Stomach (tissue), 4 donors: Measurements from ENCODE around the gene SCYGR7.

Source experiments
- EP300 ChIP-seq: sonication (generic); formaldehyde crosslinking; IDR thresholded peaks from one replicate; pipeline ENCODE4 v1.6.1; 2017; ENCODE audit warnings: antibody characterized with exemption
- POLR2A ChIP-seq, 4 donors: fragments of 450-650 bp; IDR thresholded peaks; one replicate each; pipeline ENCODE4 v1.6.1; 2016; ENCODE audit warnings: antibody characterized with exemption in 4 of 4, control low read depth in 2 of 4, mild to moderate bottlenecking in 1 of 4, moderate library complexity in 1 of 4
- POLR2AphosphoS5 ChIP-seq, 3 donors: sonication (generic); formaldehyde crosslinking; IDR thresholded peaks; one replicate each; pipeline ENCODE4 v1.6.1; 2016; ENCODE audit warnings: antibody characterized with exemption in 3 of 3
- TF ChIP-seq, protein P1 (sequence below), 7 experiments: fragments of 450-650 bp in 4 of 7; fragments of 200-600 bp in 3 of 7; sonication (generic) in 3 of 7; IDR thresholded peaks; one replicate each; pipeline ENCODE4 v1.5.1; 2016 to 2019; ENCODE audit warnings: antibody characterized with exemption in 7 of 7, control low read depth in 2 of 7, mild to moderate bottlenecking in 1 of 7

DNA sequence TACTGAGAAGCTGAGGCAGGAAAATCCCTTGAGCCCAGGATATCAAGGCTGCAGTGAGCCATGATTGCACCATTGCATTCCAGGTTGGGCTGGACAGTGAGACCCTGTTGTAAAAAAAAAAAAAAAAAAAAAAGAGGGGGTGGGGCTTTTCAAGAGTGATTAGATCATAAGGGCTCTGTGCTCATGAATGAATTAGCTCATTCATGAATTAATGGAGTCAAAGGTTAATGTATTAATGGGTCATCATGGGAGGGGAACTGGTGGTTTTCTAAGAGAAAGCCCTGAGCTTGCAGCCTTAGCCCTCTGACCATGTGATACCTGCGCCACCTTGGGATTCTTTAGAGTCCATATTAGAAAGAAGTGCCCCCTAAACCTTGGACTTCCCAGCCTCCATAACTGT lies 14.8 kb upstream of the SCYGR7 start:
- TF ChIP-seq, protein P1, sequence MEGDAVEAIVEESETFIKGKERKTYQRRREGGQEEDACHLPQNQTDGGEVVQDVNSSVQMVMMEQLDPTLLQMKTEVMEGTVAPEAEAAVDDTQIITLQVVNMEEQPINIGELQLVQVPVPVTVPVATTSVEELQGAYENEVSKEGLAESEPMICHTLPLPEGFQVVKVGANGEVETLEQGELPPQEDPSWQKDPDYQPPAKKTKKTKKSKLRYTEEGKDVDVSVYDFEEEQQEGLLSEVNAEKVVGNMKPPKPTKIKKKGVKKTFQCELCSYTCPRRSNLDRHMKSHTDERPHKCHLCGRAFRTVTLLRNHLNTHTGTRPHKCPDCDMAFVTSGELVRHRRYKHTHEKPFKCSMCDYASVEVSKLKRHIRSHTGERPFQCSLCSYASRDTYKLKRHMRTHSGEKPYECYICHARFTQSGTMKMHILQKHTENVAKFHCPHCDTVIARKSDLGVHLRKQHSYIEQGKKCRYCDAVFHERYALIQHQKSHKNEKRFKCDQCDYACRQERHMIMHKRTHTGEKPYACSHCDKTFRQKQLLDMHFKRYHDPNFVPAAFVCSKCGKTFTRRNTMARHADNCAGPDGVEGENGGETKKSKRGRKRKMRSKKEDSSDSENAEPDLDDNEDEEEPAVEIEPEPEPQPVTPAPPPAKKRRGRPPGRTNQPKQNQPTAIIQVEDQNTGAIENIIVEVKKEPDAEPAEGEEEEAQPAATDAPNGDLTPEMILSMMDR (IDR thresholded peaks at IDR 0.05), result no peak
- no peak for TF ChIP-seq POLR2A (IDR thresholded peaks at IDR 0.05)
- no peak for TF ChIP-seq POLR2AphosphoS5 (IDR thresholded peaks at IDR 0.05)
- no peak for TF ChIP-seq EP300
